ENCODE measurements around the gene CBARP.

- no peak for TF ChIP-seq TRIM28 (IDR thresholded peaks at IDR 0.05; ENCODE audit: borderline replicate concordance, low read length)
- TF ChIP-seq ZSCAN18 (tag by site-specific recombination; IDR thresholded peaks at IDR 0.05) = no peak
- no peak for TF ChIP-seq REST (tag by site-specific recombination; IDR thresholded peaks at IDR 0.05)
- no peak for TF ChIP-seq CTCF (tag by site-specific recombination; IDR thresholded peaks at IDR 0.05)
- no peak for TF ChIP-seq PBX3 (CRISPR knock-in tag; IDR thresholded peaks at IDR 0.05)
- TF ChIP-seq ZBTB1 (tag by site-specific recombination; IDR thresholded peaks at IDR 0.05) = no peak
- TF ChIP-seq ZEB2 (tag by site-specific recombination; IDR thresholded peaks at IDR 0.05) = no peak
- TF ChIP-seq MEIS1 (CRISPR knock-in tag; IDR thresholded peaks at IDR 0.05; ENCODE audit: borderline replicate concordance) = no peak
- no peak for TF ChIP-seq ZNF274 (IDR thresholded peaks at IDR 0.05; ENCODE audit: low read length)
- no peak for TF ChIP-seq ZNF274 (tag by site-specific recombination; IDR thresholded peaks at IDR 0.05; ENCODE audit: borderline replicate concordance)
- TF ChIP-seq YY1 (tag by site-specific recombination; IDR thresholded peaks at IDR 0.05) = no peak
- no peak for TF ChIP-seq ZNF776 (tag by site-specific recombination; IDR thresholded peaks at IDR 0.05; ENCODE audit: borderline replicate concordance)
- no peak for TF ChIP-seq ZNF24 (tag by site-specific recombination; IDR thresholded peaks at IDR 0.05)
- no peak for TF ChIP-seq REPIN1 (tag by site-specific recombination; IDR thresholded peaks at IDR 0.05; ENCODE audit: low read depth)
- no peak for TF ChIP-seq ZSCAN30 (tag by site-specific recombination; IDR thresholded peaks at IDR 0.05)
Measured at GRCh38 chr19:1281569-1282287, 43.9 kb upstream of the CBARP start.

Data from HEK293 (cell line).